Neuron (in vitro differentiated cells): Measurements from ENCODE around the gene GPR83.
A peak's percentile ranks its signal among the peaks of the same experiment; 100 is the strongest.

Experiments
- H2AFZ ChIP-seq: one replicate; pipeline ENCODE4 v1.6.1; 2013; ENCODE audit warnings: low read depth, mild to moderate bottlenecking, inconsistent platforms, low read length, moderate library complexity
- H3K27me3 ChIP-seq: one replicate; pipeline ENCODE4 v1.6.1; 2013; ENCODE audit warnings: low read length; ENCODE audit not compliant: insufficient read depth
- H3K36me3 ChIP-seq: one replicate; pipeline ENCODE4 v1.6.1; 2013; ENCODE audit warnings: low read length; ENCODE audit not compliant: insufficient read depth
- H3K4me1 ChIP-seq: one replicate; pipeline ENCODE4 v1.6.1; 2013; ENCODE audit warnings: low read length; ENCODE audit not compliant: insufficient read depth
- H3K4me3 ChIP-seq: 2 replicates; pipeline ENCODE4 v1.5.1; 2013; ENCODE audit warnings: mild to moderate bottlenecking, low read length, moderate library complexity
- H3K9me3 ChIP-seq: one replicate; pipeline ENCODE4 v1.6.1; 2013; ENCODE audit warnings: low read length

Gene GPR83

DNA sequence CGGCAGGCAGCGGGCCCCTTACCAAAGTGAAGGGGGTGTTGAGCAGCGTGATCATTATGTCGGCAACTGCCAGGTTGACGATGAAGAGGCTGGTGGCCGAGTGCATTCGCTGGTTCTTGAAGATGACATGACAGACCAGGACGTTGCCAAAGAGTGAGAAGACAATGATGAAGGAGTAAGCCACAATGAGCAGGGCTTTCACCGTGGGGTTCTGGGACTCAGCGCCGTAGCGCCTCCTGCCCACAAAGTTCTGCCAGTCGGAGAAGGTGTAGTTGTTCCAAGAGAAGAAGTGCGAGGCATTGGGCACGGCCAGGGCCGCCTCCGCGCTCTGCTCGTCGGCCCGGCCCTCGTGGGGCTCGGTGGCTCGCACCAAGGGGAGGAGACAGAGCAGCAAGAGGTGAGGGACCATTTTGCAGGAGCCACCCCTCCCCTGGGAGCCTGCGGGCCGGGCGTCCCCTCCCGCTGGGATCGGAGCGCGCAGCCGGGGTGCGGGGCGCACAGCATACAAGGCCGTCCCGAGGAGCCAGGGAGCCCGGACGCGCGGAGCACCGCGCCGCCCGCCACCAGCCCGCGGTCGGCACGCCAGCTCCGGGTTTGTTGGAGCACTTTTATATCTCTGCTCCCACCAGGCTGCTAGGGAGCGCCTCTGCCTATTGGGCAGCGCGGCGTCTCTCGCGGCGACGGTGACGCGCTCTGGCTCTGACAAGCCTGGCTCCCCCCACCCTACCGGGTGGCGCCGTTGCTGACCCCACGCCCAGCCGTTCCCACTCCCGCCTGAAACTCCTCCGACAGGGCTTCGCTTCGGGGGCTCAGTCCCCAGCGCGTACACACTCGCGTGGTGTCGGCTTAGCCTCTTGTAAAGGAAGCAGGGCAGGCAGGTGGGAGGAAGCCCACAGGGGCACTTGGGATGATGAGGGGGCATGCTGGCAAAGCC lies at the start of gene GPR83:
GPR83 (minus strand) TSS at position 581 of the 934 bp plus-strand sequence; CDS start at position 409, 172 bp downstream.
- Histone ChIP-seq H3K27me3 (peaks cover 42% of the 10 kb centered on the region), H3K4me3 (peak within 1 kb of the TSS; percentile 39), H3K4me1 (peaks cover 10% of the 10 kb centered on the region), H3K9me3 (no peaks in the 10 kb centered on the region), H3K36me3 (no peaks in the 10 kb centered on the region), H2AFZ (peak within 1 kb of the TSS; percentile 86)

DNA sequence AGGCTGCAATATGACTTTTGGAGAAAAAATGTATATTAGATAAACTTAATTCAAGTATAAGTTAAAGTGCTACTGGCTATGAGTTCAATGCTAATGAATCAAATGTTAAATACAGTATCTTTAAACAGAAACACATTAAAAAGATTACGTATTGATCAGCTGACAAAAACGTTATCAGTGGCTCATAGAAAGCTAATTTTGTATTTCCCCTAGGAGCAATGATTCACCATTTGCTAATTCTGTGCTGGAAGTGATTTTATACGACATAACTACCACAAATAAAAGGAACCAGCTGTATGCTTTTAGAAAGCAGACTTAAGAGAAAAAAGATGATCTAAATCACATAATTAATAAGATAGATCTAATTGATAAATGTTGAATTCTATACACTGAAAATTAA lies 48.8 kb upstream of the GPR83 start:
- no peaks in the 10 kb centered on the region for H3K4me1 ChIP-seq

DNA sequence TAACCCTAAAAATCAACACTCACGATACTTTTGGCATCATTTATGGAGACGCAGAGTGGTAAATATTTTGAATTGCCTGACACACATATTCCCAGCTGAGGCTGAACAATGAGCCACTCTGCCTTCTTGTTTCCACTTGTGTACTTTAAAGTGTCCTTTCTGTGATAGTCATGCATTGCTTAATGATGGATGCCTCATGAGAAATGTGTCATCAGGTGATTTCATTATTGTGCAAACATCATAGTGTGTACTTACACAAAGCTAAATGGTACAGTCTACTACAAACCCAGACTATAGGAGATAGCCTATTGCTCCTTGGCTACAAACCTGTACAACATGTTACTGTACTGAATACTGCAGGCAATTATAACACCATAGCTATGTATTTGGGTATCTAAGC lies 48.2 kb upstream of the GPR83 start:
- Histone ChIP-seq H3K27me3 (no peaks in the 10 kb centered on the region), H2AFZ (no peak overlapping the region), H3K4me3 (no peak overlapping the region), H3K9me3 (no peaks in the 10 kb centered on the region), H3K36me3 (peaks cover 17% of the 10 kb centered on the region), H3K4me1 (no peaks in the 10 kb centered on the region)

More for the DNA sequence above, 48.8 kb upstream of the GPR83 start:
- Histone ChIP-seq H3K27me3 (no peaks in the 10 kb centered on the region), H2AFZ (no peak overlapping the region), H3K9me3 (no peaks in the 10 kb centered on the region), H3K4me3 (no peak overlapping the region), H3K36me3 (peaks cover 14% of the 10 kb centered on the region)

DNA sequence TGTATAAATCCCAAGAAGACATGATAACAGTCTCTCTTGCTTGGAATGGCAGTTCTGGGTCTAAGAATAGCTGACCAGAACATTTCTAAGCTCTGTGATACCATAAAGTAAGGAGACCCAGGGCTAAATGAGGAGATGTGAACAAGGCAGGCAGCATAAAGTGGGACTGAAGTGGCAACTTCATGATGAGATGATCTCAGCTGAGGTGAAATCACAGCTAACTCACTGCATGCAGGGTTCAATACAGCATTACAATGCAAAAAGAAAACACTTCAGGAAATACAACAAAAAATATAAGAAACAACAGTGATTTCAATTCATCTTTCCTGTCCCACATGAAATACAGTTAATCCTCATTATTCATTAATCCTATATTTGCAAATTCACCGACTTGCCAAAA lies 47.8 kb upstream of the GPR83 start:
- no peak overlapping the region for H2AFZ ChIP-seq
- no peaks in the 10 kb centered on the region for H3K4me1 ChIP-seq
- peaks cover 21% of the 10 kb centered on the region for H3K36me3 ChIP-seq
- no peaks in the 10 kb centered on the region for H3K9me3 ChIP-seq
- no peak overlapping the region for H3K4me3 ChIP-seq
- H3K27me3 ChIP-seq: no peaks in the 10 kb centered on the region

DNA sequence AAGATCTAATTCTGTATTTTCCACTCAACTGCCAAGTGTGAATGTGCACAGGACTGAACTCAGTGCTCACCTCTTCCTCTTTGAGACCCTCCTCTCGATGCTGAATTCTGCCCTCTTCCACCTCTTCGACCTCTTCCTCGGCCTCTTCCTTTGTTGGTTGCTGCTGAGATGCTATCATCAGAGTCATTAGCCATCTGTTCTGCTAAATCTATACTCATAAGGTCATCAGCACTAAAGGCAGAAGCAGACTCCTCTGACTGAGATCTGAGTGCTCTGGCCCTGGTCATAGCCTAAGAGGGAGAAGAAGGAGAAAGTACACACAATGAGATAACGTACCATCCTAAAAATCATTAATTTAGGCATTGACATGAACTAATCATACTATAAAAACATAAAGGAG lies 45.9 kb upstream of the GPR83 start:
- Histone ChIP-seq H3K27me3 (no peaks in the 10 kb centered on the region), H3K36me3 (peaks cover 27% of the 10 kb centered on the region), H3K4me3 (no peak overlapping the region), H3K9me3 (no peaks in the 10 kb centered on the region), H3K4me1 (peaks cover 2% of the 10 kb centered on the region), H2AFZ (no peak overlapping the region)

DNA sequence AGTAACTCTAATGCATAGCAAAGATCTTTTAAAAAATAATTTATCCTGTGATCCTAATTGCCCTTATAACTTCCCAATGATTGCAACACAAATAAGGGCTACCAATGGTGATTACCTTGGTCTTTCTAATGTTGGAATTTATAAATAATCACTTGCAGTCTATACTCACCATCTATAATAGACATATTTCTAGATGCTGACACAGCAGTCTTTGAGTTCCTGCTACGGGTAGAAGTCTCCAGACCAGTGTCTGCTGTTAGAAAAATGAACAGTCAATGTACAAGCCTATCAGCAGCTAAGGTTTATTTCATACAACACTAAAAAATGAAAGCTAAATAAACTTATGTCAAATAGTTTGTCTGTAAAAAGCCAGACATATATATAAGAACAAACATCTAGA lies 44.4 kb upstream of the GPR83 start:
- no peak overlapping the region for H2AFZ ChIP-seq
- peaks cover 27% of the 10 kb centered on the region for H3K36me3 ChIP-seq
- no peaks in the 10 kb centered on the region for H3K9me3 ChIP-seq
- H3K4me1 ChIP-seq: peaks cover 2% of the 10 kb centered on the region
- H3K4me3 ChIP-seq: no peak overlapping the region
- H3K27me3 ChIP-seq: no peaks in the 10 kb centered on the region

DNA sequence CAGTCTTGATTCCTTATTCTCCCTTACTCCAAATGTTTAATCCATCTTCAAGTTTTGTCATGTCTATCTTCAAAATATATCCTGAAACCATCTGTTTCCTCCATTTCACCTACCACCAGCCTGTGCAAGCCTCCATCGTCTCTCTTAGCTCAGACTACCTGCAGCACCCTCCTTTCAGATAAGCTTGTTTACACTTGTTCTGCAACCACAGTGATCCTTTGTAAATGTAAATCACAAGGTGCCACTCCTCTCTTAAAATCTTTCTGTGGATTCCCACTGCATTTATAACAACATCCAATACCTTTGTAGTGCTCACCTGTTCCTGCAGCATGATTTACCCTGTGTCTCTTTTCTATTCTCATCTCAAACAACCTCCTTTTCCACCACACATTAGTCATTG lies 31.8 kb upstream of the GPR83 start:
- peaks cover 3% of the 10 kb centered on the region for H3K4me1 ChIP-seq
- H2AFZ ChIP-seq: no peak overlapping the region
- H3K36me3 ChIP-seq: peaks cover 36% of the 10 kb centered on the region
- no peak overlapping the region for H3K4me3 ChIP-seq
- H3K9me3 ChIP-seq: peaks cover 7% of the 10 kb centered on the region
- H3K27me3 ChIP-seq: no peaks in the 10 kb centered on the region

DNA sequence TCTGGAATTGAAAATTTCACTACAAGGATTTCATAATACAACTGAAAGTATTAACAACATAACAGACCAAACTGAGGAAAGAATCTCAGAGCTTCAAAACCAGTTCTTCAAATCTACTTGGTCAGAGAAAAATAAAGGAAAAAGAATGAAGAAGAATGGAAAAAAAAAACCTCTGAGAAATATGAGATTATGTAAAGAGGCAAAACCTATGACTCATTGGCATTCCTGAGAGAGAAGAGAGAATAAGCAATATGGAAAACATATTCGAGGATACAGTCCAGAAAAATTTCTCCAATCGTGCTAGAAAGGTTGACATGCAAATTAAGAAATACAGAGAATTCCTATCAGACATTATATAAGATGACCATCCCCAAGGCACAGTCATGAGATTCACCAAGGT lies 23.4 kb upstream of the GPR83 start:
- Histone ChIP-seq H3K4me3 (no peak overlapping the region), H3K27me3 (no peaks in the 10 kb centered on the region), H3K36me3 (peaks cover 16% of the 10 kb centered on the region), H3K4me1 (peaks cover 4% of the 10 kb centered on the region), H2AFZ (no peak overlapping the region), H3K9me3 (peaks cover 15% of the 10 kb centered on the region)

DNA sequence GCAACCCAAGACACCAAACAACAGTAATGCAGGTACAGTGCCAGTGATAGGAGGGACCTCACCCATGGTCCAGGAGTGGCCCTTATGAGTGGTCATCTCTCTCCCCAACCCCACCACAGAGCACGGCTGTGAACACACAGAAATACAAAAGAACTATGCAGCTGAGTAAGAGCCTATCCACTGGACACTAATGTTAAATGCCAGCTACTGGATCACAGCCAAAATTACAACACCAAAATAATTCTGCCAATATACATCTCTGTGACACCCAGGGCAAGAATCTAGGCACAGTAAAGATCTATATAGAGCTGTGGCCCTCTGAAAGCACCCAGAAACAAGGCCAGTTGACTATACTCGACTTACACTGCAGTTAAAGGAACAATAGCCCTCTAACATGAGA lies 22.8 kb upstream of the GPR83 start:
- H3K36me3 ChIP-seq: peaks cover 10% of the 10 kb centered on the region
- H3K9me3 ChIP-seq: peaks cover 11% of the 10 kb centered on the region
- H3K27me3 ChIP-seq: no peaks in the 10 kb centered on the region
- peaks cover 4% of the 10 kb centered on the region for H3K4me1 ChIP-seq
- H3K4me3 ChIP-seq: no peak overlapping the region
- H2AFZ ChIP-seq: no peak overlapping the region

DNA sequence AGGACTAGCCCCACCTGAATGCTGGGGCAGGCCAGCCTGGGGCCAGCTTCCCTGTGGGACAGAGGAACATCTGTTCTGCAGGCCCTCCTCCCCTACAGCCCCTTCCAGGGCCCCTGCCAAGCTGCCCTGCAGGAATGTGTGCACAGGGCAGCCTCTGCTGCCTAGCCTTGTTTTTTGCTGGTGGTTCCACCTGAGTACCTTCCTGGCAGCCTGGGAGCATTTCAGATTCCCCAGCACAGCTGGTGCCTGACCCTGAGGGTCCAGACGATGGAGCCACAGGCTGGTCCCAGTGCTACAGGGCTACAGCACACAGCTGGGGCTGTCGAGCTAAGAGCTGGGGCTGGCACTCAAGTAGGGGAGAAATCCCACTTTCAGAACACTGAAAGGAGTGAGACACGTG lies 22.3 kb upstream of the GPR83 start:
- no peak overlapping the region for H3K4me3 ChIP-seq
- H2AFZ ChIP-seq: no peak overlapping the region
- no peaks in the 10 kb centered on the region for H3K27me3 ChIP-seq
- peaks cover 7% of the 10 kb centered on the region for H3K36me3 ChIP-seq
- H3K4me1 ChIP-seq: peaks cover 4% of the 10 kb centered on the region
- H3K9me3 ChIP-seq: peaks cover 11% of the 10 kb centered on the region

DNA sequence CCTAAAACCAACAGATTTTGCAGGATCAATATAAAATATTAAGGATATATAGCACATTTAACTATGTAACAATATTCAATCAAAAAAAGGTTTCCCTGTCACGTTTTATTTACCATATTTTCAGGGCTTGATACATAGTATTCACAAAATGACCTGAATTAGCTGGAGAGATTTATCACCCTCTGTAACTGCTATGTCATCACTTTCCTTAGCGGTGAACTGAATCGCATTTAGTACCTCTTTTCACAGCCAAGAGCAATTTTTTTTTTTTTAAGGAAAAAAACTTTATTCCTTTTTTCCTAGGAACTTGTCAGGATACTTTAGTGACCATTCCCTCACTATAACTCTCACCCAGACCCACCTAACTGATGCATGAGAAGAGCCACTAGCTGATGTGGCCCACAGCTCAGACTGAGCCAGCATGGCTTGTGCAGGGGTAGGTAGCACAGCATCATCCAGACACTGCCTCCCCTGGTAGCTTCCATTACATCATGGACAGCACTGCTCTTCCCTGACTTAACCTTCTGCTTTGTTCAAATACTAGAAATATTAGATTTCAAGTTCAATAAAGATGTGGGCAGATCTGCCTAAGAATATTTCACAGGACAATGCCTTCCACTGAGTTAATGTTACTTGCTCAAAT lies 17.0 kb upstream of the GPR83 start:
- no peaks in the 10 kb centered on the region for H3K4me1 ChIP-seq
- no peaks in the 10 kb centered on the region for H3K27me3 ChIP-seq
- H2AFZ ChIP-seq: no peak overlapping the region
- no peaks in the 10 kb centered on the region for H3K9me3 ChIP-seq
- H3K36me3 ChIP-seq: peaks cover 2% of the 10 kb centered on the region
- no peak overlapping the region for H3K4me3 ChIP-seq

DNA sequence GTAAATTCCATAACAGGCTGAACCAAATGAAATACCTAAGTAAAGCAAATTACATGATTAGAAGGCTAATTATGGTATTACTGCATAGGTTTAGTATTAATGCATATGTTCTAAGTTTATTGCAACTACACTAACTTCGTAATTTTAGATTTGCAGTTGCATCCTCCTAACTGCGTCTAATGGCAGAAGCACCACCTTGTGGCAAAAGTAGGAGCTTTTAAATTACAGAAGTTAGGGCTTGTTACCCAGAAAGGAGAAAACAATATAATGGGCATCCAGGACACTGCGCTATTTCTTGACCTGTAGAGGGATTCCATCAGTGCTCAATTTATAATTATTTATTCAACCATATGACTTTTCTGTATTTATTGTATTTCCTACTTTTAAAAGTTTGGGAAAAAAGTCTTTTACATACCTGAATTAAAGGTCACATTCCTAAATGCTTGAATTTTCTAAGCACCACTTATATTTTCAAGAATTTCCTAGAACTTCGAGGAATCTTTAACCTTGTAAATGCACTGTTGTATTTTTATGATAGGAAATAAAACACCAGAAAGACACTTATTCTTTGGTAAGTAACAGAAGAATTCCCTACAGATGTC lies 16.3 kb upstream of the GPR83 start:
- Histone ChIP-seq H3K4me1 (no peaks in the 10 kb centered on the region), H3K4me3 (no peak overlapping the region), H3K36me3 (peaks cover 2% of the 10 kb centered on the region), H3K9me3 (no peaks in the 10 kb centered on the region), H3K27me3 (no peaks in the 10 kb centered on the region), H2AFZ (no peak overlapping the region)
